HepG2 (cell line): Measurements from ENCODE around the gene CARHSP1. TPM values are rescaled to one million over a fixed set of nuclear protein-coding genes. Genes with fewer than 3 reads are reported as not detected.

ENCODE experiments used
- ARHGAP35 ChIP-seq: sonication (generic); formaldehyde crosslinking; IDR thresholded peaks from 2 replicates; pipeline ENCODE4 v1.9.0; 2022; ENCODE audit warnings: mild to moderate bottlenecking, inconsistent platforms, moderate library complexity, missing genetic modification reagents, borderline replicate concordance
- DRAP1 ChIP-seq: IDR thresholded peaks from 2 replicates; pipeline ENCODE4 v1.6.1; 2016; ENCODE audit warnings: missing genetic modification reagents, missing compliant biosample characterization
- HDAC2 ChIP-seq: sonication (generic); formaldehyde crosslinking; IDR thresholded peaks from 2 replicates; pipeline ENCODE4 v1.4.0; 2020; ENCODE audit warnings: missing genetic modification reagents
- IRF9 ChIP-seq: sonication (generic); formaldehyde crosslinking; IDR thresholded peaks from 2 replicates; pipeline ENCODE4 v1.8.0; 2022; ENCODE audit warnings: missing genetic modification reagents, mild to moderate bottlenecking, borderline replicate concordance
- KLF15 ChIP-seq: sonication (generic); formaldehyde crosslinking; IDR thresholded peaks from 2 replicates; pipeline ENCODE4 v1.8.1; 2023; ENCODE audit warnings: borderline replicate concordance, mild to moderate bottlenecking, inconsistent platforms, missing genetic modification reagents, mixed read lengths
- MATR3 ChIP-seq: sonication (generic); formaldehyde crosslinking; IDR thresholded peaks from 2 replicates; pipeline ENCODE4 v1.4.0; 2020; ENCODE audit warnings: missing genetic modification reagents
- MZF1 ChIP-seq: sonication (generic); formaldehyde crosslinking; IDR thresholded peaks from 2 replicates; pipeline ENCODE4 v1.8.1; 2023; ENCODE audit warnings: mild to moderate bottlenecking, missing genetic modification reagents, borderline replicate concordance
- NFIC ChIP-seq: IDR thresholded peaks from 2 replicates; pipeline ENCODE4 v1.6.1; 2012; ENCODE audit warnings: mild to moderate bottlenecking, low read length, inconsistent platforms
- PHB2 ChIP-seq: fragments of 450-650 bp; IDR thresholded peaks from 2 replicates; pipeline ENCODE4 v1.6.1; 2018; ENCODE audit not compliant: partially characterized antibody
- POLR2G ChIP-seq: fragments of 200-400 bp; formaldehyde crosslinking; IDR thresholded peaks from 2 replicates; pipeline ENCODE4 v1.6.1; 2018; ENCODE audit warnings: mild to moderate bottlenecking, low read depth, low read length, moderate library complexity
- SNAPC2 ChIP-seq: sonication (generic); formaldehyde crosslinking; IDR thresholded peaks from 2 replicates; pipeline ENCODE4 v1.8.1; 2022; ENCODE audit warnings: mild to moderate bottlenecking, missing genetic modification reagents
- SYNCRIP ChIP-seq: fragments of 200-400 bp; formaldehyde crosslinking; IDR thresholded peaks from 2 replicates; pipeline ENCODE4 v1.6.1; 2018; ENCODE audit warnings: mild to moderate bottlenecking, low read depth, low read length; ENCODE audit not compliant: insufficient read depth
- ZMYM4 ChIP-seq: sonication (generic); formaldehyde crosslinking; IDR thresholded peaks from 2 replicates; pipeline ENCODE4 v1.8.1; 2023; ENCODE audit warnings: mild to moderate bottlenecking, missing genetic modification reagents
- ZNF281 ChIP-seq: sonication (generic); formaldehyde crosslinking; IDR thresholded peaks from 2 replicates; pipeline ENCODE4 v1.4.0; 2020; ENCODE audit warnings: missing genetic modification reagents, borderline replicate concordance
- ZNF3 ChIP-seq: IDR thresholded peaks from 2 replicates; pipeline ENCODE4 v1.7.0; 2017; ENCODE audit warnings: inconsistent platforms
- ZNF337 ChIP-seq: sonication (generic); formaldehyde crosslinking; IDR thresholded peaks from 2 replicates; pipeline ENCODE4 v1.5.1; 2020; ENCODE audit warnings: missing genetic modification reagents, low read depth, mild to moderate bottlenecking, borderline replicate concordance
- ZNF34 ChIP-seq: sonication (generic); formaldehyde crosslinking; IDR thresholded peaks from 2 replicates; pipeline ENCODE4 v1.4.0; 2020; ENCODE audit warnings: mild to moderate bottlenecking, missing genetic modification reagents, borderline replicate concordance
- ZNF770 ChIP-seq: sonication (generic); formaldehyde crosslinking; IDR thresholded peaks from 2 replicates; pipeline ENCODE4 v1.5.0; 2020; ENCODE audit warnings: mild to moderate bottlenecking, missing genetic modification reagents
- ZSCAN9 ChIP-seq: IDR thresholded peaks from 2 replicates; pipeline ENCODE4 v1.6.1; 2016; ENCODE audit warnings: borderline replicate concordance
- polyA plus RNA-seq, 8 experiments: library from polyadenylated mRNA; depleted of rRNA in 3 of 8; stranded (reverse) in 7 of 8; unstranded in 1 of 8; fragments of >200 nt; fragmentation: Illumina TruSeq in 4 of 8; extraction: Trizol in 4 of 8; gene quantifications; 2 replicates each; pipeline versions ENCODE4 v1.2.1 to v1.2.3, GENCODE V29; 2011 to 2016; ENCODE audit warnings: low read depth in 4 of 8, missing spikeins in 1 of 8, mixed read lengths in 1 of 8; ENCODE audit not compliant: insufficient read depth in 1 of 8
- total RNA-seq, 5 experiments: library from RNA; depleted of rRNA; stranded (reverse); fragments of >200 nt; fragmentation: Illumina TruSeq; extraction: Trizol; gene quantifications; 2 replicates each; pipeline ENCODE4 v1.2.3, GENCODE V29; 2016; ENCODE audit warnings: low read depth in 1 of 5

Gene CARHSP1
- total and polyA plus RNA-seq, 2 of the 13 experiments (the other 11 are each of a cell fraction or from before 2014, with no cell fraction given) = 173 to 345 TPM

- 0 out of 2 replicates have a peak, but pooled peaks have one; percentile 6 for TF ChIP-seq ZNF281
- no peak for TF ChIP-seq PHB2
- TF ChIP-seq HDAC2 (CRISPR knock-in tag) = no peak
- no peak for TF ChIP-seq ZNF3 (CRISPR knock-in tag)
- no peak for TF ChIP-seq ZMYM4 (CRISPR knock-in tag)
- TF ChIP-seq ARHGAP35 (CRISPR knock-in tag) = no peak; the same call in 1 of the 2 replicates
- no peak for TF ChIP-seq SYNCRIP
- TF ChIP-seq ZNF337 (CRISPR knock-in tag) = no peak
- no peak for TF ChIP-seq ZSCAN9 (CRISPR knock-in tag)
- TF ChIP-seq KLF15 = 0 out of 2 replicates have a peak, but pooled peaks have one; percentile 9
- no peak for TF ChIP-seq MATR3 (CRISPR knock-in tag)
- no peak for TF ChIP-seq DRAP1 (CRISPR knock-in tag)
- no peak for TF ChIP-seq MZF1 (CRISPR knock-in tag)
- TF ChIP-seq ZNF34 = no peak
- peak; percentile 68 for TF ChIP-seq POLR2G
- no peak for TF ChIP-seq SNAPC2 (CRISPR knock-in tag)
- TF ChIP-seq IRF9 (CRISPR knock-in tag) = no peak; the same call in 1 of the 2 replicates
- no peak for TF ChIP-seq NFIC
- TF ChIP-seq ZNF770 (CRISPR knock-in tag) = no peak
These were observed 17.1 kb upstream of the CARHSP1 start (continued) for GRCh38 chr16:8885674-8886592.
